GM11168 (cell line): Measurements from ENCODE around the gene IGDCC3.

Experiments used
- in situ Hi-C: fragments of 300-500 bp; cut with MboI; formaldehyde crosslinking; loops from one replicate; pipeline ENCODE4 v1.12.0; 2022; ENCODE audit warnings: low sequenced_read_pairs; ENCODE audit not compliant: unreplicated experiment

The IGDCC3 gene

GRCh38 chr15:65306551-65306950, 71.3 kb downstream of the IGDCC3 start:
- in situ Hi-C loops = no loop called here

GRCh38 chr15:65305776-65306175, 72.0 kb downstream of the IGDCC3 start:
- in situ Hi-C loops = no loop called here

GRCh38 chr15:65305150-65305758, 72.5 kb downstream of the IGDCC3 start:
- in situ Hi-C loops = no loop called here

- in situ Hi-C loops = no loop called here
These were observed 73.2 kb downstream of the IGDCC3 start, which contains the start of gene RNU5B-1 for GRCh38 chr15:65304381-65305149. Gene RNU5B-1, plus strand, starts transcription at chr15:65304677.

GRCh38 chr15:65303687-65304380, 74.0 kb downstream of the IGDCC3 start:
- in situ Hi-C loops = no loop called here

GRCh38 chr15:65302061-65302460, 75.7 kb downstream of the IGDCC3 start:
- in situ Hi-C loops = no loop called here

- in situ Hi-C loops = no loop called here
These were observed 76.8 kb downstream of the IGDCC3 start for GRCh38 chr15:65300924-65301441.

- in situ Hi-C loops = no loop called here
These were observed 79.1 kb downstream of the IGDCC3 start for GRCh38 chr15:65298731-65299130.

- in situ Hi-C loops = no loop called here
These were observed 84.8 kb downstream of the IGDCC3 start for GRCh38 chr15:65292938-65293518.

- in situ Hi-C loops = no loop called here
These were observed 87.6 kb downstream of the IGDCC3 start for GRCh38 chr15:65290228-65290627.

GRCh38 chr15:65289261-65289854, 88.4 kb downstream of the IGDCC3 start:
- in situ Hi-C loops = no loop called here

- in situ Hi-C loops = no loop called here
These were observed 90.3 kb downstream of the IGDCC3 start for GRCh38 chr15:65287520-65287855.

- in situ Hi-C loops = no loop called here
These were observed 90.9 kb downstream of the IGDCC3 start, which contains the start of gene PARP16 for GRCh38 chr15:65286704-65287519. Gene PARP16, minus strand, starts transcription at chr15:65286883. Its CDS starts 457 bp downstream, at chr15:65286426.

GRCh38 chr15:65286069-65286703, 91.6 kb downstream of the IGDCC3 start:
- in situ Hi-C loops = no loop called here

GRCh38 chr15:65285291-65286068, 92.3 kb downstream of the IGDCC3 start:
- in situ Hi-C loops = no loop called here

- in situ Hi-C loops = no loop called here
These were observed 99.3 kb downstream of the IGDCC3 start for GRCh38 chr15:65278480-65278879.
